DOHH2 (cell line): Measurements from ENCODE around the gene ZNF805.

Source experiments
- H3F3A ChIP-seq: fragments of 200-600 bp; sonication (generic), shearing (Covaris generic); 2 replicates; pipeline ENCODE4 v1.6.0; 2016; ENCODE audit warnings: antibody characterized with exemption, mild to moderate bottlenecking; ENCODE audit not compliant: control insufficient read depth, insufficient read depth
- H3K27ac ChIP-seq: fragments of 200-600 bp; sonication (generic); 2 replicates; pipeline ENCODE4 v1.5.1; 2014; ENCODE audit warnings: low read depth, mild to moderate bottlenecking, low read length, moderate library complexity
- H3K27me3 ChIP-seq: fragments of 200-600 bp; sonication (generic); 2 replicates; pipeline ENCODE4 v1.6.1; 2014; ENCODE audit warnings: mild to moderate bottlenecking, low read length, mixed read lengths; ENCODE audit not compliant: control insufficient read depth
- H3K36me3 ChIP-seq: fragments of 200-600 bp; sonication (generic); 2 replicates; pipeline ENCODE4 v1.6.1; 2014; ENCODE audit warnings: mild to moderate bottlenecking, low read length, moderate library complexity, mixed read lengths; ENCODE audit not compliant: control insufficient read depth
- H3K4me1 ChIP-seq: fragments of 200-600 bp; sonication (generic); 2 replicates; pipeline ENCODE4 v1.6.1; 2014; ENCODE audit warnings: mild to moderate bottlenecking, low read length, mixed read lengths; ENCODE audit not compliant: control insufficient read depth
- H3K4me2 ChIP-seq: fragments of 200-600 bp; sonication (generic); 2 replicates; pipeline ENCODE4 v1.6.0; 2014; ENCODE audit warnings: mild to moderate bottlenecking, low read length, moderate library complexity
- H3K4me3 ChIP-seq: fragments of 200-600 bp; sonication (generic); 2 replicates; pipeline ENCODE4 v1.5.1; 2014; ENCODE audit warnings: mild to moderate bottlenecking, low read length, mixed read lengths
- H3K79me2 ChIP-seq: fragments of 200-600 bp; sonication (generic); 2 replicates; pipeline ENCODE4 v1.6.1; 2014; ENCODE audit warnings: mild to moderate bottlenecking, low read length, mixed read lengths; ENCODE audit not compliant: control insufficient read depth
- H3K9me2 ChIP-seq: fragments of 200-600 bp; sonication (generic); replicated peaks from 2 replicates; pipeline ENCODE4 v1.6.1; 2014; ENCODE audit warnings: mild to moderate bottlenecking, low read length, mixed read lengths; ENCODE audit not compliant: control insufficient read depth
- H3K9me3 ChIP-seq: fragments of 200-600 bp; sonication (generic); 2 replicates; pipeline ENCODE4 v1.6.1; 2014; ENCODE audit warnings: antibody characterized with exemption, low read length, mixed read lengths; ENCODE audit not compliant: control insufficient read depth, insufficient read depth
- H4K20me1 ChIP-seq: fragments of 200-600 bp; sonication (generic); 2 replicates; pipeline ENCODE4 v1.6.0; 2014; ENCODE audit warnings: low read depth, mild to moderate bottlenecking, antibody characterized with exemption, low read length, moderate library complexity; ENCODE audit not compliant: control insufficient read depth, insufficient read depth
- CTCF ChIP-seq: fragments of 200-600 bp; sonication (generic); IDR thresholded peaks from one replicate; pipeline ENCODE4 v1.5.1; 2014; ENCODE audit warnings: antibody characterized with exemption, mild to moderate bottlenecking, low read depth, low read length; ENCODE audit not compliant: poor library complexity, severe bottlenecking
- EZH2phosphoT487 ChIP-seq: fragments of 200-600 bp; sonication (generic); IDR thresholded peaks from 2 replicates; pipeline ENCODE4 v1.6.1; 2017; ENCODE audit warnings: borderline replicate concordance, mild to moderate bottlenecking, antibody characterized with exemption, low read length, moderate library complexity, mixed read lengths

The ZNF805 gene

GRCh38 chr19:57240311-57241090, at the start of gene ZNF805:
Gene ZNF805, plus strand, starts transcription at chr19:57240632. Its CDS starts 260 bp downstream, at chr19:57240892.
- H3F3A ChIP-seq: no peaks in the 10 kb centered on the region
- peaks cover 5% of the 10 kb centered on the region; the same call in 1 of the 2 replicates for H3K79me2 ChIP-seq
- H3K9me2 ChIP-seq: no peaks in the 10 kb centered on the region
- peaks cover 10% of the 10 kb centered on the region; the same call in 1 of the 2 replicates for H3K9me3 ChIP-seq
- peaks cover 12% of the 10 kb centered on the region for H3K4me1 ChIP-seq
- no peak for TF ChIP-seq EZH2phosphoT487
- TF ChIP-seq CTCF: no peak
- no peaks in the 10 kb centered on the region for H3K27me3 ChIP-seq
- no peaks in the 10 kb centered on the region for H4K20me1 ChIP-seq
- peak within 1 kb of the TSS; percentile 85 for H3K4me3 ChIP-seq
- peak within 1 kb of the TSS; percentile 78 for H3K4me2 ChIP-seq
- H3K27ac ChIP-seq: peak within 1 kb of the TSS; percentile 43
- H3K36me3 ChIP-seq: no peaks in the 10 kb centered on the region; the same call in 1 of the 2 replicates

DNA sequence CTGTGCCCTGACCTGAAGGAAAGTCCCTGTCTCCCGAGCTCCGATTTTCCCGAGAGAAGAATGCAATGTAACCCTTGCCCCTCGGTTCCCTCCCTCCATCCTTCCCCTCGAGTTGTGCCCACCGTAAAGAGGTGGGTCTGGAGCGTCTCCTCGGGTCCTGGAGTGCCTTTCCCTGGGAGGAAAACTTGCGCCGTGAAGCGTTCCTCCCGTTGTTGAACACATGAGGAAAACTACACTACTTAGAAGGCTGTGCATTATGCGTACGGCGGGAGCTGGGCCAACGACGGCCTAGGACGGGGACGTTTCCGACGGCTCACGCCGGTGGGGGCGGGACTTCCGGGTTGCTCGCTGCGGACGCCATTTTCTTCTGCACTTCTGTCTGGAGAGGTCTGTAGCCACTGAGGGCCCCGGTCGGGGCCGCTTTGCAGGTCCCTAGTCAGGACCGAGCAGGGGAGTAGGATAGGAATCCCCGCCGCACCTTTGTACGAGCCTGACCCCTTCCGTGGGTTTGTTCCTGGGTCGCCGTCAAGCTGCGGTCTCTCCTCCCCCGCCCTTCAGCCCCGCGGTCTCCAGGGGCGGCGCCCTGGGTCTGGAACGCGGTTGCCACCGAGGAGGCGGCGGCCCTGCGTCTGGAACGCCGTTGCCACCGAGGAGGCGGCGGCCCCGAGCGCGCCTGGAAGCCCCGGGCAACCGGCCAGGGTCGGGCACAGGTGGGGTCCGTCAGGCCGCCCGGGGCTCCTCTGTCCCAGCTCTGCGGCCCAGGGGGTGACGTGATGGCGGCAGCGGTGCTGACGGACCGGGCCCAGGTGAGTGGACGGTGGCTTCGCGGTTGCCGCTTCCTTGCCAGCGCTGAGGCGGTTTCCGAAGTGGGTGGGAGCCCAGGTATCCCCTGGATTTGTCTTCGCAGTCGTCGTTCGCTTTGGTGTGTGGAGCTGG, 49.0 kb upstream of the ZNF805 start, which contains the start of gene ZNF264:
TSS of gene ZNF264 (plus strand) at position 360 of the 936 bp plus-strand sequence. CDS start at position 774, 414 bp downstream.
- peaks cover 43% of the 10 kb centered on the region for H3K9me3 ChIP-seq
- no peak within 1 kb of the TSS for H3K27ac ChIP-seq

DNA sequence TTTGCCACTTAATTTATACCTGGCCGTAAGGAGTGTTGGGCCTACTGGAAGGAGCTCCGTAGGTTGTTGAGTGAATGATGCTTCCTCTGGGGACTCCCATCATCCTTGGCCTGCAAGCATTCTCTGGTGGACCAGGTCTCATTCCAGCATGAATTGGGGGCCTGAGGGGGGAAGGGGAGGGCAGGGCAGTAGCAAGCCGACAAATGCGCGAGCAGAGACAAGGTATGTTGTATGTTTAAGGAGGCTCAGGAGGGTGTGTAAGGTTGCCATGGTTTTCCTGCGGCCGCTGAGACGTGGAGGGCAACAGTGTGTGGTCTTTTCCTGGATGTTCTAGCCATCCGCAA, 48.4 kb upstream of the ZNF805 start:
- Histone ChIP-seq H3K79me2 (no peaks in the 10 kb centered on the region), H3K27me3 (no peaks in the 10 kb centered on the region), H3K9me2 (no peaks in the 10 kb centered on the region), H3F3A (no peaks in the 10 kb centered on the region), H4K20me1 (no peaks in the 10 kb centered on the region), H3K36me3 (peaks cover 8% of the 10 kb centered on the region; the same call in 1 of the 2 replicates), H3K27ac (no peak overlapping the region), H3K4me2 (peak overlapping the region; percentile 66), H3K4me3 (peak overlapping the region; percentile 73), H3K9me3 (peaks cover 43% of the 10 kb centered on the region), H3K4me1 (peaks cover 12% of the 10 kb centered on the region)
- TF ChIP-seq CTCF (no peak), EZH2phosphoT487 (no peak)

More for the DNA sequence above, 49.0 kb upstream of the ZNF805 start, which contains the start of gene ZNF264:
- H3K27me3 ChIP-seq: no peaks in the 10 kb centered on the region
- H3K4me2 ChIP-seq: peak within 1 kb of the TSS; percentile 66
- H3K9me2 ChIP-seq: no peaks in the 10 kb centered on the region
- H3F3A ChIP-seq: no peaks in the 10 kb centered on the region
- no peak for TF ChIP-seq EZH2phosphoT487
- TF ChIP-seq CTCF: no peak
- H3K36me3 ChIP-seq: peaks cover 8% of the 10 kb centered on the region; the same call in 1 of the 2 replicates
- H3K4me3 ChIP-seq: peak within 1 kb of the TSS; percentile 73
- H3K79me2 ChIP-seq: no peaks in the 10 kb centered on the region
- H4K20me1 ChIP-seq: no peaks in the 10 kb centered on the region
- peaks cover 12% of the 10 kb centered on the region for H3K4me1 ChIP-seq
